ENCODE data around the gene BTBD16. TPM values are rescaled to one million over a fixed set of nuclear protein-coding genes. Genes with fewer than 3 reads are reported as not detected.

Gene BTBD16
- total and polyA plus RNA-seq, 7 experiments from 2014 or later = not detected

DNA sequence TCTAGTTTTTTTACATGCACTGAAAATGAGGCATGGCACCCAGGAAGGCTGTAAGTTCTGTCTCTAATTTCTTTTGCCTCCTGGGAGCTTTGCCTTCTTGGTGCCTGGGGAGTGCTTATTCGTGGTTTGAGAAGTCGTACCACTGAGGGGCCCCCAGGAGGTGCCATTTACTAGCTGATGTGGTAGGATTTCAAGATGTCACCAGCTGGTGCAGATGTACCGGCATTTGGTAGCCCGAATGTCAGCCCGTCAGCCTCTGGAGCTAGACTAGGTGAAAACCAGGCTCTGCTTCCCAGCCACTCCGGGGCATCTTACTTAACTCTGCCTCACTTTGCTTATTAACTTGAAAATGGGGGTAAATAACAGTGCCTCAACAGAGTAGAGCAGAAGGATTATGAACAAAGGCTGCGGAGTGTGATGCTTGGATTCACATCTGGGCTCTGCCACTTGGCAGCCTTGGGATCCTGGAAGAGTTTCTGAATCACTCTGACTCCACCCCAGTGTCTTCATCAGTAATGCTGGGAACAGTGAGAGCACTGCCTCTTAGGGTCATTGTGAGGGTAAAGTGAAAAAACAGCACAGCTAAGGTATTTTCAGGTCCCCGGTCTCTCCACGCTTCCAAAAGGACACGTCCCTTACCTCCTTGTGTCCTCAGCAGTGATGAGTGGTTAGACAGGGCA is 31.4 kb upstream of the BTBD16 start:
- Mint-ChIP-seq H3K27ac (no peak overlapping the region), H3K9me3 (no peaks in the 10 kb centered on the region), H3K36me3 (no peaks in the 10 kb centered on the region), H3K4me1 (no peaks in the 10 kb centered on the region), H3K4me3 (no peak overlapping the region), H3K27me3 (peaks cover 0 to 12% (median 0%) of the 10 kb centered on the region in 5 donors)
- no peak overlapping the region for H3K27ac ChIP-seq (ENCODE audit: low read depth, low read length)
- intact Hi-C loops (cut with micrococcal nuclease) = no loop called here
- H3K4me1 ChIP-seq (ENCODE audit: control insufficient read depth in 2 of 2, insufficient read depth in 2 of 2, low read length in 2 of 2) = no peaks in the 10 kb centered on the region
- no peak overlapping the region for H3K4me3 ChIP-seq (ENCODE audit: low read length)
- ChIA-PET CTCF (no interaction called here), POLR2A (interaction anchor here (0.6 kb wide), 1 partner anchor 147 kb away, joined by 3 read pairs; no protein-coding TSS in a partner anchor)
- ATAC-seq (no peak), DNase-seq (no peak)
- no peaks in the 10 kb centered on the region for H3K36me3 ChIP-seq (ENCODE audit: control insufficient read depth in 2 of 3, insufficient read depth in 3 of 3, low read length in 3 of 3)
- no peaks in the 10 kb centered on the region for H3K9me3 ChIP-seq (ENCODE audit: control insufficient read depth in 2 of 3, low read length in 3 of 3)
- no peaks in the 10 kb centered on the region for H3K27me3 ChIP-seq (ENCODE audit: control insufficient read depth in 2 of 2, insufficient read depth in 2 of 2, low read length in 2 of 2)

- H3K36me3 ChIP-seq (ENCODE audit: control insufficient read depth in 2 of 3, insufficient read depth in 3 of 3, low read length in 3 of 3) = no peaks in the 10 kb centered on the region
- no peaks in the 10 kb centered on the region for H3K9me3 Mint-ChIP-seq
- H3K4me3 Mint-ChIP-seq = no peak overlapping the region
- peaks cover 0 to 12% (median 0%) of the 10 kb centered on the region in 5 donors for H3K27me3 Mint-ChIP-seq
- no peak for ATAC-seq
- no peaks in the 10 kb centered on the region for H3K4me1 ChIP-seq (ENCODE audit: control insufficient read depth in 2 of 2, insufficient read depth in 2 of 2, low read length in 2 of 2)
- no peak overlapping the region for H3K27ac Mint-ChIP-seq
- no peaks in the 10 kb centered on the region for H3K36me3 Mint-ChIP-seq
- no peaks in the 10 kb centered on the region for H3K27me3 ChIP-seq (ENCODE audit: control insufficient read depth in 2 of 2, insufficient read depth in 2 of 2, low read length in 2 of 2)
- POLR2A ChIA-PET = no interaction called here
- no peak overlapping the region for H3K4me3 ChIP-seq (ENCODE audit: low read length)
- DNase-seq = no peak
- H3K4me1 Mint-ChIP-seq = no peaks in the 10 kb centered on the region
- CTCF ChIA-PET = no interaction called here
- intact Hi-C loops (cut with micrococcal nuclease) = no loop called here
- H3K9me3 ChIP-seq (ENCODE audit: control insufficient read depth in 2 of 3, low read length in 3 of 3) = no peaks in the 10 kb centered on the region
- no peak overlapping the region for H3K27ac ChIP-seq (ENCODE audit: low read depth, low read length)
These were observed 30.7 kb upstream of the BTBD16 start for GRCh38 chr10:122240401-122240800.

- ATAC-seq = no peak
- H3K27me3 ChIP-seq (ENCODE audit: control insufficient read depth in 2 of 2, insufficient read depth in 2 of 2, low read length in 2 of 2) = no peaks in the 10 kb centered on the region
- DNase-seq = no peak
- Mint-ChIP-seq H3K4me1 (no peaks in the 10 kb centered on the region), H3K27me3 (peaks cover 0 to 12% (median 0%) of the 10 kb centered on the region in 5 donors), H3K9me3 (no peaks in the 10 kb centered on the region), H3K36me3 (no peaks in the 10 kb centered on the region), H3K4me3 (no peak overlapping the region), H3K27ac (no peak overlapping the region)
- intact Hi-C loops (cut with micrococcal nuclease) = no loop called here
- no peaks in the 10 kb centered on the region for H3K36me3 ChIP-seq (ENCODE audit: control insufficient read depth in 2 of 3, insufficient read depth in 3 of 3, low read length in 3 of 3)
- no peaks in the 10 kb centered on the region for H3K4me1 ChIP-seq (ENCODE audit: control insufficient read depth in 2 of 2, insufficient read depth in 2 of 2, low read length in 2 of 2)
- H3K4me3 ChIP-seq (ENCODE audit: low read length) = no peak overlapping the region
- H3K9me3 ChIP-seq (ENCODE audit: control insufficient read depth in 2 of 3, low read length in 3 of 3) = no peaks in the 10 kb centered on the region
- CTCF ChIA-PET = no interaction called here
- POLR2A ChIA-PET = no interaction called here
- no peak overlapping the region for H3K27ac ChIP-seq (ENCODE audit: low read depth, low read length)
These were observed 29.3 kb upstream of the BTBD16 start for GRCh38 chr10:122241836-122242235.

DNA sequence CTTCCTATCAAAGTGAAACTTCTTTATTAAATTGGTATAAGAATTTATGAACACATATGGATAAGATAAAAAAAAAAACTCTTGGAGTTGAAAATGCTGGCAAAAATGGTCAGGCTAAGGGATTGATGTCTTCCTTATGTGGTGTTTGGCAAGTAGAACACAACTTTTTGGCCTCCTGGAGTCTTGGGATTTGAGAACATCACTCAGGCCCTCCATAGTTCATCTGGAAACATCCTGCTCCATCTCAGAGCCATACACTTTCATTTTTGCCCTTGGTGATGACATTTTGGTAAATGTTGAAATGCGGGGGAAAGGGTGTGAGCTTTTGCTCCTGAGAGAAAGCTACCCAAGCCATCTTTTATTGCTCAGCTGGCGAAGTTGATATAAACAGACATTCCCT is 27.5 kb upstream of the BTBD16 start:
- no peak overlapping the region for H3K4me3 Mint-ChIP-seq
- DNase-seq = no peak
- H3K36me3 Mint-ChIP-seq = no peaks in the 10 kb centered on the region
- no peaks in the 10 kb centered on the region for H3K9me3 ChIP-seq (ENCODE audit: control insufficient read depth in 2 of 3, low read length in 3 of 3)
- H3K9me3 Mint-ChIP-seq = peaks cover 0 to 1% (median 0%) of the 10 kb centered on the region in 11 donors
- no peaks in the 10 kb centered on the region for H3K36me3 ChIP-seq (ENCODE audit: control insufficient read depth in 2 of 3, insufficient read depth in 3 of 3, low read length in 3 of 3)
- H3K27ac Mint-ChIP-seq = no peak overlapping the region
- H3K27ac ChIP-seq (ENCODE audit: low read depth, low read length) = no peak overlapping the region
- H3K4me1 ChIP-seq (ENCODE audit: control insufficient read depth in 2 of 2, insufficient read depth in 2 of 2, low read length in 2 of 2) = no peaks in the 10 kb centered on the region
- no peaks in the 10 kb centered on the region for H3K27me3 ChIP-seq (ENCODE audit: control insufficient read depth in 2 of 2, insufficient read depth in 2 of 2, low read length in 2 of 2)
- intact Hi-C loops (cut with micrococcal nuclease) = no loop called here
- ChIA-PET CTCF (no interaction called here), POLR2A (no interaction called here)
- no peaks in the 10 kb centered on the region for H3K4me1 Mint-ChIP-seq
- H3K27me3 Mint-ChIP-seq = peaks cover 0 to 16% (median 3%) of the 10 kb centered on the region in 5 donors
- ATAC-seq = no peak
- H3K4me3 ChIP-seq (ENCODE audit: low read length) = no peak overlapping the region

DNA sequence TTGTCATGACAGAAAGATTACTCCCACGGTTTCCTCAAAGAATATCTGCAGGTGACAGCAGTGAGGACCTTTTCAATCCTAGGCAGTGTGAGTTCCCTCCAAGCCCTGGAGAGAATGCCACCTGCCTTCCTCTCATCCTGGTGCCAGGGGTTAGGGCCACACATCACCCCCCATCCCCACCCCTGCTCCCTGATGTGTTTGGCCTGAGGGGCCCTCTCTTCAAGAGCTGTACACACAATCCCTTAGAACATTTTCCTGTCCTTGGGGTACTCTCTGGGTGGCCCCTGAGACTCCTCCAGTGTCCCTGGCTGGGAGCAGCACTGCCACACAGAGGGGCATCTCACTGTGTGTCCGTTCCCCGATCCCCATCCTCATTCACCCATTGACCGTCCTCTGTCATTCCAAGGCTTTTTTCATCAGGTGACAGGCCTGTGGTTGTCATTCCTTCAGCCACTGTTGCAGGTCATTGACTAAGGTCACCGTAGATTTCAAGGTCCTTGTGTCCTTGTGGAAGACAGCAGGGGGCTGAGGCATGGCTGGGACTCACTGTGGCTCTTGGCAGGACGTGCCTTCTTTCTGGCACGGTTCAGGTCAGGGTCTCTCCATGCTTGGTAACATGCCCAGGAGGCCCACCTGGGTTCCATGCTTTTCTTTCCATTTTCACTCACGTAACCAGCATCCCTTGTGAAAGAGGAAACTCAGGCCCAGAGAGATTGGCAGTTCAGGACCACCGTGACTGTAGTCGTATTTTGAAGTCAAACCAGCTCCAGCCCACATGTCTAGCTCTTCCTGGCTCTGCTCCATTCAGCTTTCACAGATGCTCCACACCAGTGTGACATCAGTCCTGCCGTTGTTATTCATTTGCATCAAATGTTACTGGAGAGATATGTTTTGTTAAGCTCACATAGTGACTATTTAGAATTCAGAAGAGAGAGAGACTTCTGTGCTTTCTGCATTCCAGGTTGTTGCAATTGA is 26.8 kb upstream of the BTBD16 start:
- Histone ChIP-seq H3K9me3 (ENCODE audit: control insufficient read depth in 2 of 3, low read length in 3 of 3) (no peaks in the 10 kb centered on the region), H3K4me1 (ENCODE audit: control insufficient read depth in 2 of 2, insufficient read depth in 2 of 2, low read length in 2 of 2) (no peaks in the 10 kb centered on the region), H3K4me3 (ENCODE audit: low read length) (no peak overlapping the region), H3K27me3 (ENCODE audit: control insufficient read depth in 2 of 2, insufficient read depth in 2 of 2, low read length in 2 of 2) (no peaks in the 10 kb centered on the region), H3K36me3 (ENCODE audit: control insufficient read depth in 2 of 3, insufficient read depth in 3 of 3, low read length in 3 of 3) (no peaks in the 10 kb centered on the region), H3K27ac (ENCODE audit: low read depth, low read length) (no peak overlapping the region)
- intact Hi-C loops (cut with micrococcal nuclease) = no loop called here
- Mint-ChIP-seq H3K4me1 (no peaks in the 10 kb centered on the region), H3K27me3 (peaks cover 0 to 22% (median 4%) of the 10 kb centered on the region in 5 donors), H3K4me3 (no peak overlapping the region), H3K36me3 (no peaks in the 10 kb centered on the region), H3K9me3 (peaks cover 0 to 1% (median 0%) of the 10 kb centered on the region in 11 donors), H3K27ac (no peak overlapping the region)
- no peak for ATAC-seq
- POLR2A ChIA-PET = no interaction called here
- DNase-seq = no peak
- CTCF ChIA-PET = no interaction called here

DNA sequence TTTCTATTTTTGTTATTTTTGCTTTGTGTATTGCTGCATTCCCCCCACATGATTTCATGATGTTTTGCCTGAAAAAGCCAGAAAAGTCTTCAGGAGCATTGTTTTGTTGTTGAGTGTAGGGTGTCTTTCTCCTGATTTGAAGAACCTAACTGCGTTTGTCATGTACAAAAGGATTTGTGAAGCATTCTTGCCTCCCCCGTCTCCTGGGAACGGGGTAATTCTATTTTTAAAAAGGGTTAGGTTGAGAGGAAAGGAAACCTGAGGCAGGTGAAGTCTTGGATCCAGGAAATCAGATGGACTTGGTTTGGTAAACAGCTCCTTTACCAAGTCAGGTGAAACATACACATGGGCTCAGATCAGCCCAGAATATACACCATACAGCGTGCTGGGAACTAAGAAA is 26.0 kb upstream of the BTBD16 start:
- ChIA-PET POLR2A (no interaction called here), CTCF (no interaction called here)
- ATAC-seq (no peak), DNase-seq (no peak)
- Histone ChIP-seq H3K9me3 (ENCODE audit: control insufficient read depth in 2 of 3, low read length in 3 of 3) (no peaks in the 10 kb centered on the region), H3K4me3 (ENCODE audit: low read length) (no peak overlapping the region), H3K4me1 (ENCODE audit: control insufficient read depth in 2 of 2, insufficient read depth in 2 of 2, low read length in 2 of 2) (no peaks in the 10 kb centered on the region), H3K36me3 (ENCODE audit: control insufficient read depth in 2 of 3, insufficient read depth in 3 of 3, low read length in 3 of 3) (no peaks in the 10 kb centered on the region), H3K27ac (ENCODE audit: low read depth, low read length) (no peak overlapping the region), H3K27me3 (ENCODE audit: control insufficient read depth in 2 of 2, insufficient read depth in 2 of 2, low read length in 2 of 2) (no peaks in the 10 kb centered on the region)
- H3K27ac Mint-ChIP-seq = no peak overlapping the region
- H3K4me1 Mint-ChIP-seq = no peaks in the 10 kb centered on the region
- H3K36me3 Mint-ChIP-seq = no peaks in the 10 kb centered on the region
- intact Hi-C loops (cut with micrococcal nuclease) = no loop called here
- H3K9me3 Mint-ChIP-seq = peaks cover 0 to 1% (median 0%) of the 10 kb centered on the region in 11 donors
- no peak overlapping the region for H3K4me3 Mint-ChIP-seq
- peaks cover 0 to 30% (median 4%) of the 10 kb centered on the region in 5 donors for H3K27me3 Mint-ChIP-seq
